ENCODE measurements around the gene IGF2.

The IGF2 gene

GRCh38 chr11:2102132-2102882 is 36.9 kb downstream of the IGF2 start:
- no peak for DNase-seq

GRCh38 chr11:2101171-2101675 is 38.0 kb downstream of the IGF2 start:
- no peak for DNase-seq

- no peak for DNase-seq
These were observed 38.6 kb downstream of the IGF2 start for GRCh38 chr11:2100361-2101170.

GRCh38 chr11:2099516-2100349 is 39.5 kb downstream of the IGF2 start:
- DNase-seq: no peak

GRCh38 chr11:2098691-2099515 is 40.3 kb downstream of the IGF2 start:
- DNase-seq: no peak

GRCh38 chr11:2097998-2098690 is 41.0 kb downstream of the IGF2 start:
- no peak for DNase-seq

- no peak for DNase-seq
These were observed 41.7 kb downstream of the IGF2 start for GRCh38 chr11:2097356-2097997.

GRCh38 chr11:2096919-2097301 is 42.3 kb downstream of the IGF2 start:
- no peak for DNase-seq

- DNase-seq: no peak
These were observed 42.9 kb downstream of the IGF2 start for GRCh38 chr11:2096011-2096918.

- DNase-seq: no peak
These were observed 43.6 kb downstream of the IGF2 start for GRCh38 chr11:2095542-2095941.

GRCh38 chr11:2095198-2095520 is 44.0 kb downstream of the IGF2 start:
- DNase-seq: no peak

GRCh38 chr11:2094354-2095197 is 44.6 kb downstream of the IGF2 start:
- no peak for DNase-seq

- DNase-seq: no peak
These were observed 45.4 kb downstream of the IGF2 start for GRCh38 chr11:2093575-2094353.

- DNase-seq: no peak
These were observed 46.2 kb downstream of the IGF2 start for GRCh38 chr11:2092956-2093412.

- no peak for DNase-seq
These were observed 46.7 kb downstream of the IGF2 start for GRCh38 chr11:2092464-2092910.

- no peak for DNase-seq
These were observed 47.3 kb downstream of the IGF2 start for GRCh38 chr11:2091786-2092463.

- no peak for DNase-seq
These were observed 48.0 kb downstream of the IGF2 start for GRCh38 chr11:2091112-2091746.

Data from SIG-M5 (cell line).